Activated CD8-positive, alpha-beta memory T cell treated with anti-CD3 and anti-CD28 coated beads for 36 hours (primary cell): ENCODE data around the gene AUTS2. TPM values are rescaled to one million over a fixed set of nuclear protein-coding genes. Genes with fewer than 3 reads are reported as not detected.

Experiments used
- CTCF ChIA-PET: fragments of 350-600 bp; sonication (Branson Sonifier 250); formaldehyde crosslinking; loops from one replicate; lab custom pipeline; 2021; ENCODE audit warnings: antibody characterized with exemption; lab: Charles Lee
- POLR2A ChIA-PET: fragments of 350-600 bp; sonication (Branson Sonifier 250); formaldehyde crosslinking; loops from one replicate; lab custom pipeline; 2021; ENCODE audit warnings: antibody characterized with exemption; lab: Charles Lee
- total RNA-seq, 2 experiments: library from RNA; stranded (reverse); gene quantifications; one replicate each; pipeline ENCODE4 v1.2.3, GENCODE V29; 2021

AUTS2 gene
- total RNA-seq, 2 experiments from 2014 or later, result 3.4 to 3.5 TPM

DNA sequence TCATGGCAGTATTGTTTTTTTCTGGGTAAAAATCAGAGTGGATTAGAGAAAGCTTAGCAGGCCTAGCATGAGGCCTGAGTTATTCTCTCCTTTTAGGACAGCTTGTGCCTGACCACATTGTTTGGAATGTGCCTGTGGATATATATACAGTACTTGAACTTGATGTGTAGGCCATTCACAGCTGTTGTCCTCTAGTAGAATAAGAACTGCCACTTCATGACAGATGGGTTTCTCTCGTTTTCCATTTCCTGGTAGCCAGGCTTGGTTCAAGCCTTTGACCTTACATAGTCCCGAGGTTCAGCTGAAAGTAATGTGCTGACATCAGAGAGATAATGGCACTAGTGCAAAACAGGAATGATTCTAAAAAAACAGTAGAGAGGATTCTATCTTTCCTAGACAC lies 473.9 kb downstream of the AUTS2 start:
- ChIA-PET POLR2A (no interaction called here), CTCF (no interaction called here)

DNA sequence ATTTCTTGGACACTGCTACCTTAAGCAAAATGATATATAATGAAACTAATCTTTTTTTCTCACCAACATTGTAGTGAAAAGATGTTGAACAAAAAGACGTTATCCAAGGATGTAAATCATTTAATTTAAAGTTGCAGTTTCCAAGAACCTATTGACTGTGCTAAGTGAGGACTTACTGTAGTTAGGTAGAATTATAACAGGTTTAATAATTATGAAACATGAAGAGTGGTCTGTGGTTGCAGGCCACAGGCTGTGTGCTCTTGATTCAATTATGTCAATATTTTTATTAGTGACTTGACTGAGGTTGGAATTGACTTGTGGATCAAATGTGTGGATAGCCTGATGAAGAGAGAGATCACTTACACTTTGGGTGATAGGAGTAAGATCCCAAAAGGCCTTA lies 478.1 kb downstream of the AUTS2 start:
- ChIA-PET CTCF (no interaction called here), POLR2A (no interaction called here)

DNA sequence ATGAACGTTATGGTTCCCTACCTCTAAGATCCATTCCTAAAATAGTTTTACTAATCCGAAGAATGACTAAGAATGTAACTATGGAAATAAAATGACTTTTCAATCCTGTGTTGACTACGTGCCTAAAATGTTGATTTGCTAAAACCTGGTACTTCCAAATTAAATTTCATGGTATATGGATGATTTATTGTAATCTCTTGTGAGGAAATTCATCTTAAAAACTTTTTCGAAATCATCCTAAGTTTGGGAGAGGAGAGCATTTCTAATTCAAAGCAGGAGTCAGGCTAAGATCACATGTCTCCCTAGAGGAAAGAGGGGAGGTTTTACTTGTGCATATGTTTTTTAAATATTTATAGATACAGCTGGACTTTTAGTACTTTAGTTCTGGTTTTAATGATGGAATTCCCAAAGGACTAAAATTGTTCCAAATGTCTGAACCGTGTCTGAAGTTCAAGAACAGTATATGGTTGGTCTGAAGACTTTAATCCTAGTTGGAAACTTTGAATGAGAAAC lies 483.9 kb downstream of the AUTS2 start:
- ChIA-PET CTCF (no interaction called here), POLR2A (no interaction called here)

DNA sequence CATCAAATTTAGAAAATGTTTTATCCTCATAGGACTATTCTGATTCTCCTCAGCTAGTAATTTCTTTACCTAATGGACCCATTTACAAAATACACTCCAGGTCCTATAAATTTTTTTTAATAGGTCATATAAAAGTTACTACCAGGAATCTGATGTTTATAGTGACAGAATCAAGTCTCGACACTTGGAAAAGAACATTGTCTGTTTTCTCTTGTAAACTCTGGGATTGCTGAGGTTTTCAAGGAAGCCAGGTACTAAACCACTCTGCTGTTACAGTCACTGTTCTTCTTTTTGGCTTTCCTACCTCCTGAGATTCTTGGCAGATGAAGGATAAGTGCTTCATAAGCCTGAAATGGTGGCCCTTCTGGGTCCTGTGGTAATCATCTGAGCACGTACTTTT lies 493.1 kb downstream of the AUTS2 start:
- ChIA-PET POLR2A (no interaction called here), CTCF (no interaction called here)

DNA sequence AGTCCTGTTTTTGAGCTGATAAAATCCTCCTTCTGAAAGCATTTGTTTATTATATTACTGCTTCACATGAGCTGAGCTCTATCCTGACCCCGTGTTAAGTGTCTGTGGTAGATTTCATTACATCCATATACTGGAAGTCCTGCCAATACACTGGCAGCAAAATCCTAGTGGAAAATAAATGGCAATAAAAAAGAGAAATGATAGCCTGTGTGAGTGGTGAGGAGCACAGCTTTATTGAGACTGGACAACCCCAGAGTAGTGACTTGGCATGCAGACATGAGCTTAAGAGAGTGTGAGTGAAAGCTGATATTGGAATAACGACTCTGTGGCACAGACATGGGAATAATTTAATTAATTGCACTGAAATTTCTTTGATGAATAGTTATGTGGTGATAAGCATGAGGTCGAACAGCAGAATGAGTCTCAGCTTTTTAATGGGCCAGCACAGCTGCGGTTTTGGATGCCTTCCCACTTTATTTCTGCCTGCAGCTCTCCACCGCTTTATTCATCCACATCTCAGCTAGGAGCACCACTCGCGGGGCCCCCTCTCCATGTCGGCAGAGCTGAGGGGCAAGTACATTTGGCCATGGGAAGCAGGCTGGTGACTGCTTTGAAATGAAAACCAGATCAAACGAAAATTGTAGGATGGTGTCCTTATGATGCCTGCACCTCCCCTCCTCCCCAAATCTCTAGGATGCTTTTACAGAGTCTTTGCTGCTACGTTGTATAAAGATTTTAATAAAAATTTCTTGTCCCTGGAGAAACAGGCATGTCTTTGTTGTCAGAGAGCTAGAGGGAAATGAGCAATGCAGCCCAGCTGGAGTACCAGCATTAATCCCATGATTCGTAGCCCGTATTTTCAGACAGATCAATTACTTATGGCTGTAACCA lies 494.3 kb downstream of the AUTS2 start:
- CTCF ChIA-PET, result no interaction called here
- POLR2A ChIA-PET, result no interaction called here

DNA sequence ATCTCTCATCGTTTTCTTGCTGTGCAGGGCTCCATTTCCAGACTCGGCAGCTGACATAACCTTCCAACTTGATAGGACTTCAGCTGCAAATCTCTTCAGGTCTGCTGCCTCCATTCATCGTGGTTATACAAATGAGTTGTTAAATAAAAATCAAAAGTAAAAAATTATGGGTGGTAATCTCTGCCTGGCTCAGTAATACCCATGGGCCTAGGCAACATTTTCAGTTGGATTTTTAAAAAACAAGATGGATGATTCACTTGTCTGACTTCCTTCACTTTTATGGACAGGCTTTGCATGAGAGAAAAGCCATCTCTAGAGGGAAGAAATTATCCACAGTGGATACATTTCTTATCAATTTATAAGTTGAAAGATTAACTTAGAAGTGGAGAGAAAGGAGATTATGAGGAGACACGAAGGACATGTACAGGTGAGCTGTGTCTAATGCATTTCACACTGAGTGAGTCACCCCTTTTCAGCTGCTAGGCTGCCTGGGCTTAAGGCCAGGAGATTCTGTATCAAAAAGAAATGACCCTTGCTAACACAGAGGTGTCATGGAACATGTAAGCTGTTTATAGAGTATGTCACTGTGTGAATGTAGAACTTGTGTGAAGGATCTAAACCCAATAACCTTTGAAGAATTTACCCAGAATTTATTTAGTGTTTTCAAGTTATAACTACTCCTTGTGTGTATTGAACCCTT lies 495.1 kb downstream of the AUTS2 start:
- POLR2A ChIA-PET, result no interaction called here
- CTCF ChIA-PET, result no interaction called here

DNA sequence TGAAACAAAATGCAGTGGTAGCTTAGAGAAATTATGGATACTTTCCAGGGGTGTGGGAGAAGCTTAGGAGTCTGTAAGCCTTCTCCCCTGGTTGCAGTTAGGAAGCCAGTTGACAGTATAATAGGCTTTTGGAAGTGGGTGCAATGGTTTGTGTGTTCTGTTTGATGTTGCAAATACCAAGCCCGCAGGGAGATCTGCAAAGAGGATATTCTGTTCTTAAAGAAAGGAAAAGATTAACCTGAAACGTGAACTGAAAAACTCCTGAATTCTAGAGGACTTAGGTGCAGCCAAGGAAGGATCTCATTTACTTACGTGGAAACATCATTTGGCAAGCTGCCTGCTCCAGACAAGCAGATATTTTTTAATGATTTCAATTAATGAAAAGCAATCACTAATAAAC lies 496.6 kb downstream of the AUTS2 start:
- CTCF ChIA-PET, result no interaction called here
- POLR2A ChIA-PET, result no interaction called here

DNA sequence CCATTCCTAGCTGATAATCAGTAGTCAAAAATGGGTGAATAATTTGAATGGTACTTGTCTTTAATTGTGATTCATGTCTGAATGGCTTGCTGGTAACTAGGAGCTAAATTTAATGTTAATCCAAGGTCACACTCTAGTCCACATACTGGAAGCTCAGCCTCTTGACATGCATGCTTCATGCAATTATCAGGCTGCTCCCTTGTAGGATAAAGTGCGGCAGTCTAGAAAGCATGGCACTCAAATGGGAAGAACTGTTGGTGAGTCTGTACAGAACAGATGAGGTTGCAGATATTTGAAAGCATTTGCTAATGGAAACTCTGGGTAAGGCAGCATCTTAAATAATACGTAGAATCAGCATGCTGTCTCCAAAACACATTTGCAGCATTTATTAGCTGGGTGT lies 499.4 kb downstream of the AUTS2 start:
- ChIA-PET POLR2A (no interaction called here), CTCF (no interaction called here)

DNA sequence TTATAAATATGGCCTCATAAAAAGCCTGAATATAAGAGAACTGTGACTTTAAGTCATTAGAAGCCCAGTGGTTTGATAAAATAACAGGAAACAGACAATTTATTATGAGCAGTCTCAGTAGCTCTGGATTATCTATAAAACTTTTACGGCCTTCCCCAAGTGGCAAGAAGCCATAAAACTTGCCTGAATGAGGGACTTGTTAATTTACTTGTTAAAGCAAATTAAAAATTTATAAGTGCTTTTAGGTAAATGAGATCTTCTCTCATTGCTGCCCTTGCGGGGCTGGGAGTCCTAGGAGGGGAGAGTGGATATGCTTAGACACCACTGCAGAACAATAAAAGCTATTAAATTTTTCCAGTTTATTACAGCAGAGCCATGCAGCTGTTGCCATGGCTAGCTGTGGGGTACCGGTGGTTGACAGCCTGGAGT lies 499.9 kb downstream of the AUTS2 start:
- ChIA-PET POLR2A (no interaction called here), CTCF (no interaction called here)

DNA sequence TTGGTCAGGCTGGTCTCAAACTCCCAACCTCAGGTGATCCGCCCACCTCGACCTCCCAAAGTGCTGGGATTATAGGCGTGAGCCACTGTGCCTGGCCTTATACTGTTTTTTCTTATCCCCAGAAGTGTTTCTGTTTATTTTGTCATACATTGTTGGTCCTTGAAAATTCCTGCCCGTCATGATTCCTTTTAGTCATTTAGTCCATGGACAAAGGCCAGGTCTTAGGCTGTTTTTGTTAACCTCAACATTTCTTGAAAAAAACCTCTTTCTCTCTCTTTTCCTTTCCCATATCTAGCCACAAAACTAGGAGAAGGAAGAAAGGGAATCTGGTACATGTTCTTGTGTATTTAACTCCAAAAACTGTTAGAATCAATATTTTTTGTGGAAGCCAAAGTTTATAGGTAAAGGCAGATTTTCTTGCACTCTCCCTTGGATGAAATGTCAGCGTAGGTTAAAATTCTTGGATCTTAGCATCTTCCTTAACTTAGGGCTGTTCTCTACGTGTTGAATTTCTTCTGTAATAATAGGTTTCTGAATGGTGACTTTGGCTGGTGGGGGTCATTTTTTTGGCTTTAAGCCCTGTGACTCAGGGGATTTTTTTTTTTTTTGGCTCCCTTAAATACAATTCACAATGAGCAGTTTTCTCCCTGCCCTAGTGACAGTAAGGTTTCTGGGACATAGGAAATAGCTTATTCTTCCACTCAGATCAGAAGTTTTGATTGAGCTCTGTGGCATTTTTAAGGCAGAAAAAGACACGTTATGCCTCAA lies 500.8 kb downstream of the AUTS2 start:
- ChIA-PET CTCF (interaction anchor here (0.7 kb wide), 1 partner anchor 651 kb away, joined by 4 read pairs; no protein-coding TSS in a partner anchor), POLR2A (no interaction called here)

DNA sequence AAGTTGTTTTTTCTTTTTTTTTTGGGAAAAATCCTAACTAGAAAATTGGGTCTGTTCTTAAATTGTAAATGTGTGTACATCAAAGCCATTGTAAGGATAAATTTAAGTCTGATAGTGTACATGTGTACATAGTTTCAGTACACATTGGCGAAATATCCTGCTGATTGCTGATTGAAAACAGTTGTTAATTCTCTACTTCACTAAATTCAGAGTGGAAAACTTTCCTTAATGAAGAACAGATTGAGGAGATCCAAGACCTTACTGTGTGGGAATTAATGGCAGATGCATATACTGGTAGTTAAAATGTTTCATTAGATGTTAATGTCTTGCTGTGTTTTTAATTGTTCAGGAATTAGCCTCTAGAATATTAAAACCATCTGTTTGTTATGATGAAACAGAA lies 506.0 kb downstream of the AUTS2 start:
- ChIA-PET CTCF (no interaction called here), POLR2A (no interaction called here)

DNA sequence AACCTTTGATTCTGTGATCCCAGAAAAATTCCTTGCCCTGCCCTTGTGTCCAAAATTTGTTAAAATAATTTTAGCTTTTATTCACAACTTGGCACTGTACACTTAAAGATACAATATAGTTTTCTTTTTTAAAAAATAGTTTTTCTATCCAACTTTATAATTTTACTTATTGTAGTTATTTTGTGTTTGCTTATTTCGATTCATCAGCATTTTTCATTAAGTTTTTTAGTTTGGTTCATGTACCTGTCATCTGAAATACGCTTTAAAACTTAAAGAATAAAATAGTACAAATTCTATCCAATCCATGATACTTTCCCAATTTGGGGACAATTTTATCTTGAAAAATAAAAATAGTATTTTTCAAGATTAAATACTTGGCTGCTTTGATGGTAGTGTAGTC lies 514.8 kb downstream of the AUTS2 start:
- POLR2A ChIA-PET, result no interaction called here
- CTCF ChIA-PET, result no interaction called here

DNA sequence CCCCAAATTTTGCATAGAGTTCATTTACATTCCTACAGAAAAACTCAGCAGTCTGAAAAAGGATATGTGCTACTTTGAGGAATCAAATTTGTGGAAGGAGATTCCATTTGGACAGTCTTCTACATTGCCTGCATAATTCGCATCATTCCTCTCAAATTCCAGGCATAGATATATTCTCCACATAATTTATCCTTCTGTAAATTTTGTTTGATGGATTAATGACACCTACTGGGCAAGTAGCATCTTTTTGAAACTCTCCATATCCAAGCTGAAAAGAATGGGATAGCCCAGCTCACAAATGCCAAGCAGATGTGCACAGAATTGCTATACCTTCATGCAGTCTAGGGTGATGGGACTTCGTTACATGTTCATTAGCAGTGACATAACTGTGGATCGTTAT lies 515.3 kb downstream of the AUTS2 start:
- CTCF ChIA-PET, result no interaction called here
- POLR2A ChIA-PET, result no interaction called here

DNA sequence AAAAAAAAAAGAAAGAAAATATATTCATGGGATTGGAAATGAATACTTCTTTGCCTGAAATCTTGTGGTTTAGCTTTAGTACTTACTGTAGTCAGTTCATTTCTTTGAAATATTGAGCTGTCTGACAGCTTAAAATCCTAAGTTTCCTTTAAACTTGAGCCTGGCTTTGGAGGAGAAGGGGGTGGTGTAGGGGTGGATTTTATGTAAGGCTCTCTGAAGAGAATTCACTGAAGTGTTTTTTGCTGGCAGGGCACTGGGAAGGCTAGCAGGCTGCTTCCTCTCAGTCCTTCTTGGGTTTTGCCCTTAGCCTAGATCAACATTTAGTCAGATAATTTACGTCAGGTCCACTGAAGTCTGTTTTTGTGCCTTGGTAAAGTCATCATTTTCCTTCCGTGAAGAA lies 516.5 kb downstream of the AUTS2 start:
- CTCF ChIA-PET, result no interaction called here
- POLR2A ChIA-PET, result no interaction called here

DNA sequence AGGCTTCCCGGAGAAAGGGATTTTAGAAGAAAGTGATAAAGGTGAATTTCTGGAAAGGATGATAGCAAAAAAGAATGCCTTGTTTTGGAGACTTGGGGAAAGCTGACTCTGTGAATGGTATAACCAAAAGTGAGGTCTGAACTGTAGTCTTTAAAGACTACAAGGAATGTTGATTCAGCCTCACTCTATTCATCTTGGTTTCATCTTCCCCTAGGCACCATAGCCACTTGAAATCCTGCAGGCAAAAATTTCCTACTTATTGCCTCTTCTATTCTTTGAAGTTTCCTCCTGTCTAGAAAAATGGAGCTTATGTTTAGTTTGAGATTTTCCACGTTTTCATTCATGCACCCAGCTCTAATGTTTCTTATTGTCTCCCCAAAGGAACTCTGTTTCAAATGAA lies 518.0 kb downstream of the AUTS2 start:
- CTCF ChIA-PET, result no interaction called here
- POLR2A ChIA-PET, result no interaction called here

DNA sequence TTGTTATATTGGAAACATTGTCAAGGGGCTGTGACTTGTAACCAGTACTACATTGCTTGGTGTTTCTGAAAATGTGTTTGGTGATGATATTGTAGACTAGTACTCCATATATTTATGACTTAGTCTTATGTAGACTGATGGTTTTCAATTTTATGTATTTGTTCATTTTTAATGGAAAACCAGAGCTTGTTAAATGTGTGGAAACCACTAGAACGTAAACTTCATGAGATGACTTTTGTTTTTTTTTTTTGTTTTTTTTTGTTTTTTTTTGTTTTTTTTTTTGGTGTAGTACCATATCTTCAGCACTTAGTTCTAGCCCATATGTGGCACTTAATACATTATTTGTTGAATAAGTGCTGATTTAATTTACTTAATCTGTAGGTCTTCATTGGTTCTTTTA lies 518.6 kb downstream of the AUTS2 start:
- POLR2A ChIA-PET, result no interaction called here
- CTCF ChIA-PET, result no interaction called here

DNA sequence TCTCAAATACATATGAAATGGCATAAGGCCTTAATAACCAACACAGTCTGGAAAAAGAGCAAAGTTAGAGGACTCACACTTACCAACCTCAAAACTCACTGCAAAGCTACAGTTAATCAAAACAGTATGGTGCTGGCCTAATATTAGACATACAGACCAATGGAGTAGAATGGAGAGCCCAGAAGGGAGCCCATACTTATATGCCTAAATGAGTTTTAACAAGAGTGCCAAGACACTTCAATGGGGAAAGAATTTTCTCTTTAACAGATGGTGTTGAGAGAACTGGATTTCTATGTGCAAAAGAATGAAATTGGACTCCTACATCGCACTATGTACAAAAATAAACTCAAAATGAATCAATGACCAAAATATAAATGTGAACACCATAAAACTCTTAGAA lies 522.6 kb downstream of the AUTS2 start:
- CTCF ChIA-PET, result no interaction called here
- POLR2A ChIA-PET, result no interaction called here

DNA sequence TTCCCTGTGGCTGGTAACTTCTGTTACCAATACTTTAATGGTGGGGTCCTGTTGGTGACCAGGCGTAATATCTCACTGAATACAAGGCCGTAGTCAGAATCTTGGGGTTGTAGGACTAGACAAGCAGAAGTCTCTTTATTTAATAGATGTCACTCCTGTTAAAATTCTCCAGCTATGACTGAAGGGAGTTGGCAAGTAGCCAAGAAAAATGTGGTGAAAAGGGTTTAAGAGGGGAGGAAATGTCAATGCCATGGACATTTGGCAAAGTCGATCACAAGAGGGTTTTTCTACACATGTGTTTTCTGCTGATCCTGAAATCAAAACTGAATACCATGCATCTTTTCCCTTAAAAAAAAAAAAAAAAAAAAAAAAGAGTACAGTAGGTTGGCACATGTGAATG lies 533.5 kb downstream of the AUTS2 start:
- POLR2A ChIA-PET, result no interaction called here
- CTCF ChIA-PET, result interaction anchor here (0.7 kb wide), 1 partner anchor 252 kb away, joined by 3 read pairs; no protein-coding TSS in a partner anchor

DNA sequence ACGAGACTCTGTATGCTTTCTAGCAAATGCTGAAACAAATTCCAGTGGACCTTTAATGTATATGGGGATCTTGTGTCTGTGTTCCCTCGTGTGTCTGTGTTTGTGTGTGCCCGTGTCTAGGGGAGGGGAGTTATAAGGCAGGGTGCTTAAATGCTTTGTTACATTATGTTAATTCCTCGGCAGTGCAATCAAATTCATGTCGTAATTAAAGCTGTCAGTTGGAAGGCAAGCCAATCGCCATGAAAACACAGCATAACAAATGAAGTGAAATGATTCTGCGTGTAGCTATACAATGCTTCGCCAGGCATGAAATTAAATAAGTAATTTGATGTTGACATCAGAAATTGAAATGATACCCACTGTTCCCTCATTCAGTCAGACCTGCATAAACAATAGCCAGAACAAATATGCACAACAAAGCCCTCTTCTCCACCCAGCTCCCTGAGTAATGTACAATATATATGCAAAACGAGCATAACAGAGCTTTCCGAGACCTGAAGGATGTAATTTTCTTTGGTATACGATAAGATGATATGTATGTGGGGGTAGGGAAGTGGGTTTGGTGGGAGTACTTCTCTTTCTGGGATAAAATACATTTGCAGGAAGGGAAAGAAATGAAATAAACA lies 534.1 kb downstream of the AUTS2 start:
- ChIA-PET POLR2A (no interaction called here), CTCF (interaction anchor here (0.7 kb wide), 1 partner anchor 252 kb away, joined by 3 read pairs; no protein-coding TSS in a partner anchor)
